Measurements from ENCODE around the gene CACNA1C.

DNA sequence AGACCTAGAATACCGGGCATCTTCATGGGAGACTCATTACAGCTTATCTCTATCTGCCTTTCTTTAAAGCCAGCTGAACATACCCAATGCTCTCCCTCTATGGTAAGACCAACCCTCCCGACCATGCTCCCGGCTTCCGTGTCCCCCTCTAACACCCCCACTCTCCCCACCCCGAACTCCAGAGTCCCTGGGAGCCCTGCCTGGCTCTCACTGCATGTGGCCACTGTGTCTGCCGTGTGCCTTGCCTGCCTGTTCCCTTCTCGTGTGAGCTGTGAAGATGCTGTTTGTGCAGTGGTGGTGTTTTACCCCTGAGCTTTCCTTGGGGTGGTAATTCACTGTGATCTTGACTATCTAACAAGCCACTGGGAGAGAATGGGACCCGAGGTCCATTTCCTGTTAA is 595.6 kb downstream of the CACNA1C start:
- TF ChIP-seq POLR2A (IDR thresholded peaks at IDR 0.05) (no peak), POLR2AphosphoS5 (IDR thresholded peaks at IDR 0.05) (no peak)
- TF ChIP-seq, protein P1, sequence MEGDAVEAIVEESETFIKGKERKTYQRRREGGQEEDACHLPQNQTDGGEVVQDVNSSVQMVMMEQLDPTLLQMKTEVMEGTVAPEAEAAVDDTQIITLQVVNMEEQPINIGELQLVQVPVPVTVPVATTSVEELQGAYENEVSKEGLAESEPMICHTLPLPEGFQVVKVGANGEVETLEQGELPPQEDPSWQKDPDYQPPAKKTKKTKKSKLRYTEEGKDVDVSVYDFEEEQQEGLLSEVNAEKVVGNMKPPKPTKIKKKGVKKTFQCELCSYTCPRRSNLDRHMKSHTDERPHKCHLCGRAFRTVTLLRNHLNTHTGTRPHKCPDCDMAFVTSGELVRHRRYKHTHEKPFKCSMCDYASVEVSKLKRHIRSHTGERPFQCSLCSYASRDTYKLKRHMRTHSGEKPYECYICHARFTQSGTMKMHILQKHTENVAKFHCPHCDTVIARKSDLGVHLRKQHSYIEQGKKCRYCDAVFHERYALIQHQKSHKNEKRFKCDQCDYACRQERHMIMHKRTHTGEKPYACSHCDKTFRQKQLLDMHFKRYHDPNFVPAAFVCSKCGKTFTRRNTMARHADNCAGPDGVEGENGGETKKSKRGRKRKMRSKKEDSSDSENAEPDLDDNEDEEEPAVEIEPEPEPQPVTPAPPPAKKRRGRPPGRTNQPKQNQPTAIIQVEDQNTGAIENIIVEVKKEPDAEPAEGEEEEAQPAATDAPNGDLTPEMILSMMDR (IDR thresholded peaks at IDR 0.05), result no peak
